Caco-2 (cell line): ENCODE data around the gene PERCC1. TPM values are rescaled to one million over a fixed set of nuclear protein-coding genes. Genes with fewer than 3 reads are reported as not detected.

Source experiments
- BruUV-seq: library from RNA; stranded (reverse); fragments of 400-500 nt; replicated peaks from 2 replicates; lab custom pipeline; 2021; lab: Mats Ljungman, UMichigan
- CTCF ChIA-PET: fragments of 300-600 bp; sonication (Branson Sonifier 250); formaldehyde crosslinking; loops from one replicate; lab custom pipeline; 2022; ENCODE audit warnings: antibody characterized with exemption; lab: Charles Lee
- POLR2A ChIA-PET: fragments of 300-600 bp; sonication (Branson Sonifier 250); formaldehyde crosslinking; loops from one replicate; lab custom pipeline; 2022; ENCODE audit warnings: antibody characterized with exemption; lab: Charles Lee
- DNase-seq, 2 experiments: peaks; one replicate each; pipeline versions ENCODE4 v3.0.0 to v3.0.0-alpha.2; 2020 to 2022
- H3K27me3 ChIP-seq: replicated peaks from 2 replicates; pipeline ENCODE4 v1.6.0; 2011; ENCODE audit warnings: low read length; ENCODE audit not compliant: control insufficient read depth, insufficient read depth
- H3K36me3 ChIP-seq: 2 replicates; pipeline ENCODE4 v1.5.1; 2011; ENCODE audit warnings: low read length; ENCODE audit not compliant: control insufficient read depth, insufficient read depth
- H3K4me1 ChIP-seq: fragments of 250-450 bp; sonication (Bioruptor Pico); 2 replicates; pipeline ENCODE4 v1.5.1; 2020; ENCODE audit warnings: mild to moderate bottlenecking
- H3K4me3 ChIP-seq: 2 replicates; pipeline ENCODE4 v1.5.1; 2011; ENCODE audit warnings: low read depth, mild to moderate bottlenecking, control low read depth, low read length
- H3K9me3 ChIP-seq: fragments of 250-450 bp; sonication (Bioruptor Pico); 2 replicates; pipeline ENCODE4 v1.5.1; 2020; ENCODE audit warnings: mild to moderate bottlenecking, moderate library complexity
- H3K27ac Mint-ChIP-seq: one replicate; pipeline ENCODE4 v1.8.0; 2022; ENCODE audit warnings: mixed read lengths; ENCODE audit not compliant: unreplicated experiment
- H3K27me3 Mint-ChIP-seq: one replicate; pipeline ENCODE4 v1.8.0; 2022; ENCODE audit warnings: mixed read lengths; ENCODE audit not compliant: insufficient read depth, unreplicated experiment
- H3K36me3 Mint-ChIP-seq: one replicate; pipeline ENCODE4 v1.8.0; 2022; ENCODE audit warnings: mild to moderate bottlenecking, mixed read lengths; ENCODE audit not compliant: insufficient read depth, unreplicated experiment
- H3K4me1 Mint-ChIP-seq: one replicate; pipeline ENCODE4 v1.8.0; 2022; ENCODE audit warnings: low read depth, mixed read lengths; ENCODE audit not compliant: unreplicated experiment
- H3K4me3 Mint-ChIP-seq: one replicate; pipeline ENCODE4 v1.8.0; 2022; ENCODE audit warnings: mild to moderate bottlenecking, moderate library complexity, mixed read lengths; ENCODE audit not compliant: unreplicated experiment
- H3K9me3 Mint-ChIP-seq: one replicate; pipeline ENCODE4 v1.8.0; 2022; ENCODE audit warnings: mixed read lengths; ENCODE audit not compliant: unreplicated experiment
- CTCF ChIP-seq, 2 experiments: fragments of 200-600 bp in 1 of 2; IDR thresholded peaks; 1 replicate in 1 of 2; 2 replicates in 1 of 2; pipeline versions ENCODE4 v1.5.1 to v1.8.0; 2011 to 2022; ENCODE audit warnings: antibody characterized with exemption in 1 of 2, control low read depth in 1 of 2, inconsistent platforms in 1 of 2, low read depth in 1 of 2, low read length in 1 of 2, mild to moderate bottlenecking in 1 of 2, moderate library complexity in 1 of 2; ENCODE audit not compliant: insufficient read depth in 1 of 2, severe bottlenecking in 1 of 2, unreplicated experiment in 1 of 2
- intact Hi-C: fragments of 100-400 bp; cut with micrococcal nuclease; formaldehyde crosslinking; loops from one replicate; pipeline ENCODE4 v1.10.0; 2022; ENCODE audit not compliant: unreplicated experiment
- total RNA-seq: library from RNA; stranded (reverse); gene quantifications from 2 replicates; pipeline ENCODE4 v1.2.3, GENCODE V29; 2022

PERCC1 gene
- total RNA-seq, 1 experiment from 2014 or later = 2.1 TPM

- Mint-ChIP-seq H3K9me3 (no peaks in the 10 kb centered on the region), H3K36me3 (peaks cover 13% of the 10 kb centered on the region), H3K27me3 (no peaks in the 10 kb centered on the region), H3K27ac (no peak overlapping the region), H3K4me3 (no peak overlapping the region), H3K4me1 (no peaks in the 10 kb centered on the region)
- CTCF ChIA-PET = no interaction called here
- no TSS peak for BruUV-seq
- Histone ChIP-seq H3K9me3 (no peaks in the 10 kb centered on the region), H3K36me3 (no peaks in the 10 kb centered on the region; the same call in 1 of the 2 replicates), H3K4me1 (no peaks in the 10 kb centered on the region), H3K27me3 (no peaks in the 10 kb centered on the region), H3K4me3 (no peak overlapping the region)
- no peak for DNase-seq
- POLR2A ChIA-PET = no interaction called here
- intact Hi-C loops = no loop called here
- no peak for TF ChIP-seq CTCF (IDR thresholded peaks at IDR 0.05; ENCODE audit: insufficient read depth in 1 of 2, low read depth in 1 of 2, low read length in 1 of 2, severe bottlenecking in 1 of 2, unreplicated experiment in 1 of 2)
Observed at GRCh38 chr16:1401758-1402154, 29.1 kb upstream of the PERCC1 start.

GRCh38 chr16:1403036-1403435, 27.8 kb upstream of the PERCC1 start:
- TF ChIP-seq CTCF (IDR thresholded peaks at IDR 0.05; ENCODE audit: insufficient read depth in 1 of 2, low read depth in 1 of 2, low read length in 1 of 2, severe bottlenecking in 1 of 2, unreplicated experiment in 1 of 2) = no peak
- H3K9me3 ChIP-seq = no peaks in the 10 kb centered on the region
- Mint-ChIP-seq H3K36me3 (peaks cover 15% of the 10 kb centered on the region), H3K27me3 (no peaks in the 10 kb centered on the region), H3K9me3 (no peaks in the 10 kb centered on the region), H3K4me3 (no peak overlapping the region), H3K4me1 (no peaks in the 10 kb centered on the region), H3K27ac (no peak overlapping the region)
- intact Hi-C loops = no loop called here
- H3K36me3 ChIP-seq = no peaks in the 10 kb centered on the region; the same call in 1 of the 2 replicates
- no TSS peak for BruUV-seq
- CTCF ChIA-PET = interaction anchor here (0.7 kb wide), 1 partner anchor 132 kb away, joined by 3 read pairs; no protein-coding TSS in a partner anchor
- no peak for DNase-seq
- H3K4me1 ChIP-seq = no peaks in the 10 kb centered on the region
- H3K4me3 ChIP-seq = no peak overlapping the region
- H3K27me3 ChIP-seq = no peaks in the 10 kb centered on the region
- POLR2A ChIA-PET = no interaction called here

GRCh38 chr16:1403733-1404132, 27.1 kb upstream of the PERCC1 start:
- Histone ChIP-seq H3K9me3 (no peaks in the 10 kb centered on the region), H3K36me3 (no peaks in the 10 kb centered on the region; the same call in 1 of the 2 replicates), H3K4me1 (no peaks in the 10 kb centered on the region), H3K27me3 (no peaks in the 10 kb centered on the region), H3K4me3 (no peak overlapping the region)
- H3K9me3 Mint-ChIP-seq = no peaks in the 10 kb centered on the region
- no peak overlapping the region for H3K4me3 Mint-ChIP-seq
- H3K36me3 Mint-ChIP-seq = peaks cover 20% of the 10 kb centered on the region
- no peak for TF ChIP-seq CTCF (IDR thresholded peaks at IDR 0.05; ENCODE audit: insufficient read depth in 1 of 2, low read depth in 1 of 2, low read length in 1 of 2, severe bottlenecking in 1 of 2, unreplicated experiment in 1 of 2)
- intact Hi-C loops = no loop called here
- H3K27ac Mint-ChIP-seq = no peak overlapping the region
- no peaks in the 10 kb centered on the region for H3K27me3 Mint-ChIP-seq
- BruUV-seq = no TSS peak
- ChIA-PET CTCF (no interaction called here), POLR2A (no interaction called here)
- no peak for DNase-seq
- no peaks in the 10 kb centered on the region for H3K4me1 Mint-ChIP-seq
